ENCODE results near the gene CCDC73.

The CCDC73 gene

GRCh38 chr11:32701616-32702015 is 92.8 kb downstream of the CCDC73 start:
- H3K4me1 ChIP-seq (ENCODE audit: control insufficient read depth, low read length), result no peaks in the 10 kb centered on the region
- TF ChIP-seq EZH2phosphoT487 (IDR thresholded peaks at IDR 0.05; ENCODE audit: borderline replicate concordance, low read length) (no peak), CTCF (IDR thresholded peaks at IDR 0.05; ENCODE audit: low read depth, low read length, poor library complexity, severe bottlenecking) (no peak)
- H3F3A ChIP-seq (ENCODE audit: control insufficient read depth, insufficient read depth), result no peaks in the 10 kb centered on the region
- H4K20me1 ChIP-seq (ENCODE audit: control insufficient read depth, insufficient read depth, low read depth, low read length), result no peaks in the 10 kb centered on the region
- no peaks in the 10 kb centered on the region for H3K79me2 ChIP-seq (ENCODE audit: control insufficient read depth, low read length)
- no peak overlapping the region for H3K4me2 ChIP-seq (ENCODE audit: low read length)
- H3K9me3 ChIP-seq (ENCODE audit: control insufficient read depth, insufficient read depth, low read length), result peaks cover 13% of the 10 kb centered on the region; the same call in 1 of the 2 replicates
- no peaks in the 10 kb centered on the region for H3K36me3 ChIP-seq (ENCODE audit: control insufficient read depth, low read length)
- no peak overlapping the region for H3K27ac ChIP-seq (ENCODE audit: low read depth, low read length)
- H3K27me3 ChIP-seq (ENCODE audit: control insufficient read depth, low read length), result no peaks in the 10 kb centered on the region
- no peaks in the 10 kb centered on the region for H3K9me2 ChIP-seq (replicated peaks; ENCODE audit: control insufficient read depth, low read length)
- H3K4me3 ChIP-seq (ENCODE audit: low read length), result no peak overlapping the region

GRCh38 chr11:32698579-32698978 is 95.9 kb downstream of the CCDC73 start:
- TF ChIP-seq EZH2phosphoT487 (IDR thresholded peaks at IDR 0.05; ENCODE audit: borderline replicate concordance, low read length), result no peak
- no peak for TF ChIP-seq CTCF (IDR thresholded peaks at IDR 0.05; ENCODE audit: low read depth, low read length, poor library complexity, severe bottlenecking)
- H3F3A ChIP-seq (ENCODE audit: control insufficient read depth, insufficient read depth), result no peaks in the 10 kb centered on the region
- no peaks in the 10 kb centered on the region for H3K79me2 ChIP-seq (ENCODE audit: control insufficient read depth, low read length)
- H3K36me3 ChIP-seq (ENCODE audit: control insufficient read depth, low read length), result no peaks in the 10 kb centered on the region
- H3K4me2 ChIP-seq (ENCODE audit: low read length), result no peak overlapping the region
- no peaks in the 10 kb centered on the region for H3K9me2 ChIP-seq (replicated peaks; ENCODE audit: control insufficient read depth, low read length)
- no peaks in the 10 kb centered on the region for H3K4me1 ChIP-seq (ENCODE audit: control insufficient read depth, low read length)
- H3K27ac ChIP-seq (ENCODE audit: low read depth, low read length), result no peak overlapping the region
- H4K20me1 ChIP-seq (ENCODE audit: control insufficient read depth, insufficient read depth, low read depth, low read length), result no peaks in the 10 kb centered on the region
- no peaks in the 10 kb centered on the region for H3K27me3 ChIP-seq (ENCODE audit: control insufficient read depth, low read length)
- no peaks in the 10 kb centered on the region for H3K9me3 ChIP-seq (ENCODE audit: control insufficient read depth, insufficient read depth, low read length)
- H3K4me3 ChIP-seq (ENCODE audit: low read length), result no peak overlapping the region

GRCh38 chr11:32671051-32671450 is 123.4 kb downstream of the CCDC73 start:
- Histone ChIP-seq H3K4me2 (ENCODE audit: low read length) (no peak overlapping the region), H3K4me3 (ENCODE audit: low read length) (no peak overlapping the region), H3K36me3 (ENCODE audit: control insufficient read depth, low read length) (no peaks in the 10 kb centered on the region), H3K27me3 (ENCODE audit: control insufficient read depth, low read length) (no peaks in the 10 kb centered on the region), H3K9me3 (ENCODE audit: control insufficient read depth, insufficient read depth, low read length) (no peaks in the 10 kb centered on the region), H3K4me1 (ENCODE audit: control insufficient read depth, low read length) (no peaks in the 10 kb centered on the region), H3F3A (ENCODE audit: control insufficient read depth, insufficient read depth) (no peaks in the 10 kb centered on the region), H3K9me2 (replicated peaks; ENCODE audit: control insufficient read depth, low read length) (no peaks in the 10 kb centered on the region), H3K79me2 (ENCODE audit: control insufficient read depth, low read length) (no peaks in the 10 kb centered on the region), H3K27ac (ENCODE audit: low read depth, low read length) (no peak overlapping the region), H4K20me1 (ENCODE audit: control insufficient read depth, insufficient read depth, low read depth, low read length) (no peaks in the 10 kb centered on the region)
- no peak for TF ChIP-seq EZH2phosphoT487 (IDR thresholded peaks at IDR 0.05; ENCODE audit: borderline replicate concordance, low read length)

- H3F3A ChIP-seq (ENCODE audit: control insufficient read depth, insufficient read depth), result no peaks in the 10 kb centered on the region
- H3K9me2 ChIP-seq (replicated peaks; ENCODE audit: control insufficient read depth, low read length), result no peaks in the 10 kb centered on the region
- H3K27me3 ChIP-seq (ENCODE audit: control insufficient read depth, low read length), result peaks cover 9% of the 10 kb centered on the region
- no peak overlapping the region for H3K4me2 ChIP-seq (ENCODE audit: low read length)
- TF ChIP-seq CTCF (IDR thresholded peaks at IDR 0.05; ENCODE audit: low read depth, low read length, poor library complexity, severe bottlenecking) (no peak), EZH2phosphoT487 (IDR thresholded peaks at IDR 0.05; ENCODE audit: borderline replicate concordance, low read length) (no peak)
- H3K4me1 ChIP-seq (ENCODE audit: control insufficient read depth, low read length), result no peaks in the 10 kb centered on the region
- H3K36me3 ChIP-seq (ENCODE audit: control insufficient read depth, low read length), result no peaks in the 10 kb centered on the region
- no peaks in the 10 kb centered on the region for H3K9me3 ChIP-seq (ENCODE audit: control insufficient read depth, insufficient read depth, low read length)
- H3K79me2 ChIP-seq (ENCODE audit: control insufficient read depth, low read length), result no peaks in the 10 kb centered on the region
- no peak overlapping the region for H3K4me3 ChIP-seq (ENCODE audit: low read length)
- no peak overlapping the region for H3K27ac ChIP-seq (ENCODE audit: low read depth, low read length)
- no peaks in the 10 kb centered on the region for H4K20me1 ChIP-seq (ENCODE audit: control insufficient read depth, insufficient read depth, low read depth, low read length)
Observed at GRCh38 chr11:32659672-32660071, 134.8 kb downstream of the CCDC73 start.
